Pancreas (tissue), 10 donors: ENCODE results near the gene ZNF385B. TPM values are rescaled to one million over a fixed set of nuclear protein-coding genes. Genes with fewer than 3 reads are reported as not detected.

ENCODE experiments used
- ATAC-seq, 4 donors: fragments of 200-7000 bp; cut with Tn5 transposase; one replicate each; pipeline versions ENCODE4 v1.8.0 to v1.9.1; 2020; ENCODE audit warnings: mild to moderate bottlenecking in 4 of 4, moderate library complexity in 4 of 4
- DNase-seq, 6 donors: peaks; one replicate each; pipeline ENCODE4 v3.0.0-alpha.2; 2020
- FAIRE-seq: peaks from 2 replicates; lab custom pipeline; 2012; peaks lifted over from hg19 to GRCh38; lab: Jason Lieb, UNC
- H3K27ac ChIP-seq, 4 donors: fragments of 200-600 bp; sonication (generic); 1 replicate in 3 of 4; 2 replicates in 1 of 4; pipeline versions ENCODE4 v1.5.0 to v1.8.0; 2020
- H3K27me3 ChIP-seq, 4 donors: fragments of 200-600 bp; one replicate each; pipeline ENCODE4 v1.8.0; 2021
- H3K36me3 ChIP-seq, 3 donors: fragments of 200-600 bp; sonication (generic) in 1 of 3; one replicate each; pipeline versions ENCODE4 v1.5.0 to v1.8.0; 2020 to 2021
- H3K4me1 ChIP-seq, 3 donors: fragments of 200-600 bp; one replicate each; pipeline ENCODE4 v1.8.0; 2021
- H3K4me3 ChIP-seq, 4 donors: fragments of 200-600 bp; sonication (generic) in 2 of 4; one replicate each; pipeline versions ENCODE4 v1.5.0 to v1.8.0; 2020 to 2021
- H3K9me3 ChIP-seq, 4 donors: fragments of 200-600 bp; one replicate each; pipeline ENCODE4 v1.8.0; 2021
- WGBS, 2 donors: extraction: QIAGEN DNeasy Blood & Tissue Kit; methylation state at CpG; one replicate each; pipeline ENCODE4 v1.1.7; 2013; 5-methylcytosine and 5-hydroxymethylcytosine counted together
- intact Hi-C, 3 donors: fragments of 100-400 bp; cut with DNase I; formaldehyde crosslinking; loops; one replicate each; pipeline versions ENCODE4 v1.11.1 to v1.14.2; 2022
- polyA plus RNA-seq, 2 donors: library from polyadenylated mRNA; stranded (reverse); fragments of 200-250 nt; gene quantifications; one replicate each; pipeline ENCODE4 v1.2.3, GENCODE V29; 2013
- total RNA-seq, 6 donors: library from RNA; stranded (reverse); fragmentation: NEBNext Ultra II Directional in 4 of 6; extraction: Animal tissue kit (Norgen Biotek cat#: 25700) in 4 of 6; gene quantifications; one replicate each; pipeline versions ENCODE4 v1.2.1 to v1.2.4, GENCODE V29; 2021 to 2023
- TF ChIP-seq, protein P1 (sequence below), 4 donors: fragments of 200-600 bp; sonication (generic) in 3 of 4; IDR thresholded peaks; one replicate each; pipeline versions ENCODE4 v1.5.0 to v1.8.0; 2021; ENCODE audit warnings: antibody characterized with exemption in 4 of 4
- donor health status: healthy with polysubstance abuse.
- donor health status: DM: no; HTN: no; CAD: no; lungs with moderate emphysema.
- donor health status: DM: no; HTN: no; CAD: no.
- donor health status: control.
- donor health status: control.
- donor health status: Bipolar disorder and iron deficiency.
- donor health status: DM: yes; HTN: yes; CAD: no.
- donor health status: DM: no; HTN: no; CAD: no.
- donor health status: DM: no; HTN: no; CAD: no.
- donor health status: DM: yes; HTN: yes; CAD: no.

Gene ZNF385B
- total and polyA plus RNA-seq, 8 donors: 0.19 to 0.61 (median 0.37) TPM; not detected in 1

DNA sequence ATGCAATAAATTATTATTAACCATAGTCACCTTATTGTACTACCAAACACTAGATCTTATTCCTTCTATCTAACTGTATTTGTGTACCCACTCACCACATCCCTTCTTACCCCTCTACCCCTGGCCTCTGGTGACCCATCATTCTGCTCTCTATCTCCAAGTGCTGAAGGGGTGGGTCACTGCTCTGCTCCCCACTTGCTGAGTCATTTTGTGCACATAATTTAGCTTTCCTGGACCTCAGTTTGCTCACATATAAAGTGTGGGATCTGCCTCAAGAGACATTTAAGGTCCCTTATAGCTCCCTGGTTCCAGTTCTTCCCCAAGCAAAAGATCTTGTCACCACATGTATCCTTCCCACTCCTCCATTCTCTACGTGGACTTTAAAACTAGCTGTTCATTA is 169.4 kb downstream of the ZNF385B start:
- no peak for ATAC-seq

DNA sequence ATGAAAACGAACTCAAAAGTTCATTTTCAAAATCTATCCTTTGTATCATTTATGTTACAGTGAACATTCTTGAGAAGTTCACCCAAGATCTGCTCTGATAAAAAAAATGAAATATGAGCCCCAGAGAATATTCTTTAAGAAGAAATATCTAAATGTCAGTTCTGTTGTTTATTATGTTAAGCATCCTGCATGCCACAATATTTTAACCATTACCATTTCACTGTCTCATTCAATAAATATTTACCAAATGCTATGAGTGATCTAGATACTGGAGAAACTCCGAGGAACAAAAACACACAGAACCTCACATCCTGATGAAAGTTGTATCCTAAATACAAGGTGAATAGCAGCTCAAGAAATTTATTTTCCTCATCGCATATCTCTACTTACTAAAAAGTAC is 170.2 kb downstream of the ZNF385B start:
- no peaks in the 10 kb centered on the region for H3K27me3 ChIP-seq
- no peak for FAIRE-seq
- no peaks in the 10 kb centered on the region for H3K9me3 ChIP-seq
- 70 to 79% methylated on average over 3 of the region's 3 CpGs for WGBS, 2 donors
- H3K36me3 ChIP-seq: no peaks in the 10 kb centered on the region
- no peak overlapping the region for H3K4me3 ChIP-seq
- no peak overlapping the region for H3K27ac ChIP-seq
- intact Hi-C loops: no loop called here
- no peak for ATAC-seq
- H3K4me1 ChIP-seq: no peaks in the 10 kb centered on the region
- TF ChIP-seq, protein P1, sequence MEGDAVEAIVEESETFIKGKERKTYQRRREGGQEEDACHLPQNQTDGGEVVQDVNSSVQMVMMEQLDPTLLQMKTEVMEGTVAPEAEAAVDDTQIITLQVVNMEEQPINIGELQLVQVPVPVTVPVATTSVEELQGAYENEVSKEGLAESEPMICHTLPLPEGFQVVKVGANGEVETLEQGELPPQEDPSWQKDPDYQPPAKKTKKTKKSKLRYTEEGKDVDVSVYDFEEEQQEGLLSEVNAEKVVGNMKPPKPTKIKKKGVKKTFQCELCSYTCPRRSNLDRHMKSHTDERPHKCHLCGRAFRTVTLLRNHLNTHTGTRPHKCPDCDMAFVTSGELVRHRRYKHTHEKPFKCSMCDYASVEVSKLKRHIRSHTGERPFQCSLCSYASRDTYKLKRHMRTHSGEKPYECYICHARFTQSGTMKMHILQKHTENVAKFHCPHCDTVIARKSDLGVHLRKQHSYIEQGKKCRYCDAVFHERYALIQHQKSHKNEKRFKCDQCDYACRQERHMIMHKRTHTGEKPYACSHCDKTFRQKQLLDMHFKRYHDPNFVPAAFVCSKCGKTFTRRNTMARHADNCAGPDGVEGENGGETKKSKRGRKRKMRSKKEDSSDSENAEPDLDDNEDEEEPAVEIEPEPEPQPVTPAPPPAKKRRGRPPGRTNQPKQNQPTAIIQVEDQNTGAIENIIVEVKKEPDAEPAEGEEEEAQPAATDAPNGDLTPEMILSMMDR (IDR thresholded peaks at IDR 0.05): no peak
- no peak for DNase-seq

More for the DNA sequence above, 169.4 kb downstream of the ZNF385B start:
- TF ChIP-seq, protein P1 (IDR thresholded peaks at IDR 0.05): no peak
- no peaks in the 10 kb centered on the region for H3K27me3 ChIP-seq
- 66 to 77% methylated on average over 1 of the region's 1 CpG for WGBS, 2 donors
- FAIRE-seq (no peak), DNase-seq (no peak)
- H3K4me3 ChIP-seq: no peak overlapping the region
- H3K4me1 ChIP-seq: no peaks in the 10 kb centered on the region
- H3K9me3 ChIP-seq: no peaks in the 10 kb centered on the region
- H3K36me3 ChIP-seq: no peaks in the 10 kb centered on the region
- no peak overlapping the region for H3K27ac ChIP-seq
- intact Hi-C loops: no loop called here

DNA sequence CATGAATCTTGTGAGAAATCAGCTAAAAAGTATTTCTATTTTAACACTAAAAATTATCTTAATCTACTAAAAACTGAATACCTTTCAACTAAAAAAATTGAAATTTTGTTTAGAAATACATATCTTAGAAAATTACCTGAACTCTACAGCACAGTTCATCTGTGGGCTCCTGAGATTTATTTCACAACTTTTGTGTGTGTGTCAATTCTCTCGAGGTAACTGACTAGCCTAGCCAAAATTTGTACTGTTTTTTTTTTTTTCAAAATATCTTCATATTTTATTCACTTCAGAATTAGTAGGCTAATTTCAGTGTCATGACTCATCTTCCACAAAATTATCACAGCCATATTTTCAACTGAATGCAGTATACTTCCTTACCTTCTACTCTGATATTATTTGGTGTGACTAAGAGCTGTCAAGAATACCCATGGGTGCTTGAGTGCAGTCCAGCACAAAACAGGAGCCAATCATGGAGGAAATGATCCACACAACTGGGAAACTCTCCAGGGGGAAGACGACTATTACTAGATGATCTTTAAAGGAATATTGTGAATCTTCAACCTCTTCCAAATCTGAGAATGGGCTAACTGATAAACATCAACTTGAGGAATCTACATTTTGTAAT is 174.6 kb downstream of the ZNF385B start:
- ATAC-seq: no peak
- H3K27ac ChIP-seq: no peak overlapping the region
- H3K27me3 ChIP-seq: no peaks in the 10 kb centered on the region
- no peaks in the 10 kb centered on the region for H3K4me1 ChIP-seq
- DNase-seq: no peak
- no peak for FAIRE-seq
- intact Hi-C loops: no loop called here
- H3K9me3 ChIP-seq: no peaks in the 10 kb centered on the region
- H3K36me3 ChIP-seq: no peaks in the 10 kb centered on the region
- H3K4me3 ChIP-seq: no peak overlapping the region
- 58 to 73% methylated on average over 2 of the region's 2 CpGs for WGBS, 2 donors
- TF ChIP-seq, protein P1 (IDR thresholded peaks at IDR 0.05): no peak

DNA sequence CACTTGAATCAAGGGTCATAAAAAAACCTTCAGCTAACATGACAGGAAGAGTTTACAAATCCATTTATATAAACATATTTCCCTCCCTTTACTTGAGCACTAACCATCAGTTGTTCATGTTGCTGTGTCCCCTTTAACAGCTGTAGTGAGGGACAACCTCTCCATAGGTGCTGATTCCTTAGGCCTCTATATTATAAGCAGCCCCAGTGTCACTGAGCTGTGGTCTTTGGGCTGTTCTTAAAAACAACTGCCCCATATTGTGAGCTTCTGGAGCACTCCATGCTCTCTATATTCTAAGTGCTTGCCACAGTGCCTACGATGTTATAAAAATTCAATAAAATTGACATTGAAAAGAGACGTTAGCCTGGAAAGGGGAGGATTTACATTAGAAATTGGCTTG is 175.3 kb downstream of the ZNF385B start:
- intact Hi-C loops: no loop called here
- H3K27ac ChIP-seq: no peak overlapping the region
- H3K4me3 ChIP-seq: no peak overlapping the region
- TF ChIP-seq, protein P1 (IDR thresholded peaks at IDR 0.05): no peak
- FAIRE-seq (no peak), DNase-seq (no peak), ATAC-seq (no peak)
- no peaks in the 10 kb centered on the region for H3K36me3 ChIP-seq
- WGBS, 2 donors: 77 to 90% methylated on average over 2 of the region's 2 CpGs
- no peaks in the 10 kb centered on the region for H3K4me1 ChIP-seq
- no peaks in the 10 kb centered on the region for H3K27me3 ChIP-seq
- H3K9me3 ChIP-seq: no peaks in the 10 kb centered on the region

DNA sequence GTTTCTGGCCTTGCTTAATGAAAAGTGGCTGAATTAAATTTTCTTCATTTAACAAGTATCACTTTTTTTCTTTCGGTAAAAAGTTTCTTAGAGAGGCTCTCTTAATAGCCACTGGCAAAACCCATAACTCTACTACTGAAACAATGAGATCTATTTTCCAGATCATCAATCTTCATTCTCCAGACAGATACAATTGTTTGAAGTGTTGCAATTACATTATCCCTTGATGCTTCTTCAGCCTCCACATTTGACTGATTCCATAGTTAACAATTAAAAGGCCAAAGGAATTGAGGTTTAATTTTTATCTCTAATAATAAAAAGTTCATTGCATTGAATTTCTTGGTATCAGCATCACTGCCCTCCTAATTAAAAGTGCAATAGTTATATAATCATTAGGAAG is 176.3 kb downstream of the ZNF385B start:
- 59 to 63% methylated on average over 1 of the region's 1 CpG for WGBS, 2 donors
- H3K27ac ChIP-seq: no peak overlapping the region
- no peak overlapping the region for H3K4me3 ChIP-seq
- TF ChIP-seq, protein P1 (IDR thresholded peaks at IDR 0.05): no peak
- intact Hi-C loops: no loop called here
- ATAC-seq (no peak), FAIRE-seq (no peak), DNase-seq (no peak)
- H3K4me1 ChIP-seq: no peaks in the 10 kb centered on the region
- no peaks in the 10 kb centered on the region for H3K9me3 ChIP-seq
- H3K36me3 ChIP-seq: no peaks in the 10 kb centered on the region
- no peaks in the 10 kb centered on the region for H3K27me3 ChIP-seq
